K562 (cell line): ENCODE data around the gene DLX4. TPM values are rescaled to one million over a fixed set of nuclear protein-coding genes. Genes with fewer than 3 reads are reported as not detected.
A peak's percentile ranks its signal among the peaks of the same experiment; 100 is the strongest.

Source experiments
- ARID1B ChIP-seq: fragments of 450-650 bp; IDR thresholded peaks from 2 replicates; pipeline ENCODE4 v1.6.1; 2016; ENCODE audit warnings: antibody characterized with exemption, mild to moderate bottlenecking, inconsistent platforms
- ATF3 ChIP-seq, 2 experiments: fragments of 450-650 bp in 1 of 2; sonication (generic) in 1 of 2; formaldehyde crosslinking in 1 of 2; IDR thresholded peaks in 1 of 2; conservative IDR thresholded peaks in 1 of 2; 2 replicates each; pipeline versions ENCODE4 v1.6.1 to v1.8.1; 2016 to 2023; ENCODE audit warnings: mild to moderate bottlenecking in 2 of 2, moderate library complexity in 2 of 2, inconsistent platforms in 1 of 2, missing genetic modification reagents in 1 of 2
- BRCA1 ChIP-seq, 2 experiments: fragments of 450-650 bp in 1 of 2; sonication (generic) in 1 of 2; formaldehyde crosslinking in 1 of 2; IDR thresholded peaks; 2 replicates each; pipeline versions ENCODE4 v1.5.0 to v1.6.1; 2017 to 2020; ENCODE audit warnings: mild to moderate bottlenecking in 1 of 2, missing genetic modification reagents in 1 of 2
- CREB1 ChIP-seq, 2 experiments: sonication (generic) in 1 of 2; formaldehyde crosslinking in 1 of 2; IDR thresholded peaks; 2 replicates each; pipeline versions ENCODE4 v1.6.1 to v1.8.0; 2012 to 2022; ENCODE audit warnings: inconsistent platforms in 1 of 2, mild to moderate bottlenecking in 1 of 2, missing genetic modification reagents in 1 of 2, moderate library complexity in 1 of 2
- CREM ChIP-seq: IDR thresholded peaks from 2 replicates; pipeline ENCODE4 v1.6.1; 2014; ENCODE audit warnings: antibody characterized with exemption, low read depth
- DLX4 ChIP-seq: fragments of 250-450 bp; sonication (Bioruptor Pico); IDR thresholded peaks from 2 replicates; pipeline ENCODE4 v1.6.1; 2021; ENCODE audit warnings: mild to moderate bottlenecking
- EGR1 ChIP-seq: fragments of 450-650 bp; conservative IDR thresholded peaks from 2 replicates; pipeline ENCODE4 v1.6.1; 2017; ENCODE audit warnings: mild to moderate bottlenecking
- ELF2 ChIP-seq: fragments of 250-450 bp; sonication (Bioruptor Pico); IDR thresholded peaks from 2 replicates; pipeline ENCODE4 v1.5.0; 2021; ENCODE audit warnings: mild to moderate bottlenecking
- HDGF ChIP-seq: fragments of 450-650 bp; IDR thresholded peaks from 2 replicates; pipeline ENCODE4 v1.6.1; 2016
- JUN ChIP-seq, 2 experiments: sonication (generic) in 1 of 2; formaldehyde crosslinking in 1 of 2; IDR thresholded peaks; 2 replicates each; pipeline versions ENCODE4 v1.6.1 to v1.8.0; 2012 to 2022; ENCODE audit warnings: borderline replicate concordance in 2 of 2, mild to moderate bottlenecking in 2 of 2, improper control_type of control experiment in 1 of 2, low read depth in 1 of 2, low read length in 1 of 2, missing genetic modification reagents in 1 of 2
- JUND ChIP-seq, 2 experiments: IDR thresholded peaks; 2 replicates in 1 of 2; 3 replicates in 1 of 2; pipeline ENCODE4 v1.6.1; 2011; ENCODE audit warnings: borderline replicate concordance in 2 of 2, low read depth in 2 of 2, low read length in 2 of 2, improper control_type of control experiment in 1 of 2, missing biosample characterization in 1 of 2, missing genetic modification characterization in 1 of 2, missing genetic modification reagents in 1 of 2
- MIER1 ChIP-seq: fragments of 450-650 bp; IDR thresholded peaks from 2 replicates; pipeline ENCODE4 v1.6.1; 2016; ENCODE audit warnings: antibody characterized with exemption, mild to moderate bottlenecking, low read depth
- NFE2 ChIP-seq: IDR thresholded peaks from 2 replicates; pipeline ENCODE4 v1.6.1; 2014; ENCODE audit warnings: antibody characterized with exemption, low read depth
- NFIX ChIP-seq: fragments of 250-450 bp; sonication (Bioruptor Pico); IDR thresholded peaks from 2 replicates; pipeline ENCODE4 v1.4.0; 2020; ENCODE audit warnings: low read depth, mild to moderate bottlenecking, moderate library complexity
- NR2C2 ChIP-seq, 2 experiments: fragments of 200-800 bp in 1 of 2; sonication (Bioruptor generic) in 1 of 2; sonication (generic) in 1 of 2; formaldehyde crosslinking in 1 of 2; IDR thresholded peaks; 2 replicates each; pipeline versions ENCODE4 v1.6.1 to v1.8.0; 2016 to 2022; ENCODE audit warnings: mild to moderate bottlenecking in 1 of 2, missing compliant biosample characterization in 1 of 2, missing genetic modification characterization in 1 of 2, missing genetic modification reagents in 1 of 2
- SMARCA4 ChIP-seq: fragments of 450-650 bp; IDR thresholded peaks from 2 replicates; pipeline ENCODE4 v1.6.1; 2016
- VEZF1 ChIP-seq: fragments of 200-800 bp; sonication (Bioruptor generic); IDR thresholded peaks from 2 replicates; pipeline ENCODE4 v1.6.1; 2017; ENCODE audit warnings: missing genetic modification characterization, missing compliant biosample characterization
- polyA plus RNA-seq, 8 experiments: library from polyadenylated mRNA; depleted of rRNA in 4 of 8; stranded (reverse) in 5 of 8; unstranded in 3 of 8; fragments of >200 nt; fragmentation: Nextera tagmentation in 2 of 8; fragmentation: Illumina TruSeq in 1 of 8; extraction: Ambion mirVana in 2 of 8; extraction: Trizol in 1 of 8; gene quantifications; 2 replicates each; pipeline versions ENCODE4 v1.2.1 to v1.2.3, GENCODE V29; 2011 to 2014; ENCODE audit warnings: inconsistent platforms in 1 of 8, missing spikeins in 1 of 8
- total RNA-seq, 7 experiments: library from RNA; depleted of rRNA in 6 of 7; stranded (reverse); fragments of >200 nt in 6 of 7; fragmentation: Illumina TruSeq in 2 of 7; extraction: Trizol in 2 of 7; gene quantifications; 2 replicates each; pipeline versions ENCODE4 v1.2.1 to v1.2.3, GENCODE V29; 2011 to 2021; ENCODE audit warnings: low replicate concordance in 1 of 7

The DLX4 gene
- total and polyA plus RNA-seq, 9 of the 15 experiments (the other 6 are each of a cell fraction or from before 2014, with no cell fraction given) = 0.15 to 2.2 (median 0.58) TPM

GRCh38 chr17:49926886-49927285 lies 42.1 kb upstream of the DLX4 start (continued):
- TF ChIP-seq CREM (peak; percentile 90), NFE2 (peak; percentile 63), BRCA1 (IDR thresholded peaks at IDR 0.05) (no peak), BRCA1 (CRISPR knock-in tag; IDR thresholded peaks at IDR 0.05) (no peak), NFIX (CRISPR knock-in tag) (no peak), DLX4 (CRISPR knock-in tag) (no peak), EGR1 (peak; percentile 90), HDGF (no peak), MIER1 (0 out of 2 replicates have a peak, but pooled peaks have one; percentile 59), ELF2 (CRISPR knock-in tag) (no peak), JUND (IDR thresholded peaks at IDR 0.05; ENCODE audit: borderline replicate concordance, low read depth, low read length) (peak; percentile 89), JUND (tag; IDR thresholded peaks at IDR 0.05; ENCODE audit: borderline replicate concordance, low read depth, low read length) (peak; percentile 66; the same call in 2 of the 3 replicates), VEZF1 (peak; percentile 37; the same call in 1 of the 2 replicates), ARID1B (0 out of 2 replicates have a peak, but pooled peaks have one; percentile 14), NR2C2 (CRISPR knock-in tag; IDR thresholded peaks at IDR 0.05) (0 out of 2 replicates have a peak, but pooled peaks have one; percentile 33), NR2C2 (tag; IDR thresholded peaks at IDR 0.05) (no peak), CREB1 (IDR thresholded peaks at IDR 0.05) (peak; percentile 48; the same call in 1 of the 2 replicates), CREB1 (CRISPR knock-in tag; IDR thresholded peaks at IDR 0.05) (peak; percentile 61; the same call in 1 of the 2 replicates), SMARCA4 (0 out of 2 replicates have a peak, but pooled peaks have one; percentile 19), JUN (IDR thresholded peaks at IDR 0.05; ENCODE audit: borderline replicate concordance, low read depth, low read length) (peak; percentile 58; the same call in 1 of the 2 replicates), JUN (CRISPR knock-in tag; IDR thresholded peaks at IDR 0.05; ENCODE audit: borderline replicate concordance) (no peak), ATF3 (IDR thresholded peaks at IDR 0.05) (peak; percentile 65), ATF3 (CRISPR knock-in tag; conservative IDR thresholded peaks at IDR 0.05) (no peak)
